ENCODE results near the gene CER1.

Gene CER1

GRCh38 chr9:14670718-14671117, 51.8 kb downstream of the CER1 start:
- Histone ChIP-seq H3K36me3 (ENCODE audit: control insufficient read depth in 2 of 2, insufficient read depth in 2 of 2, low read length in 2 of 2) (peaks cover 10 to 11% of the 10 kb centered on the region in 2 donors), H3K4me3 (ENCODE audit: low read length in 2 of 2) (no peak overlapping the region), H3K4me1 (ENCODE audit: control insufficient read depth in 2 of 2, insufficient read depth in 2 of 2, low read length in 2 of 2) (no peaks in the 10 kb centered on the region), H3K27ac (ENCODE audit: low read depth in 2 of 2, low read length in 2 of 2) (no peak overlapping the region), H3K9ac (ENCODE audit: low read depth in 1 of 2, low read length in 2 of 2) (no peak overlapping the region), H3K27me3 (ENCODE audit: control insufficient read depth in 2 of 2, insufficient read depth in 2 of 2, low read length in 2 of 2) (no peaks in the 10 kb centered on the region), H3K9me3 (ENCODE audit: control insufficient read depth in 2 of 2, low read length in 2 of 2) (no peaks in the 10 kb centered on the region)

Data from mucosa of rectum (tissue), 2 donors.